HG02588 (cell line): Measurements from ENCODE around the gene C10orf67.
A peak's percentile ranks its signal among the peaks of the same experiment; 100 is the strongest.
"Not testable (repeated sequence)": the region's sequence is repeated elsewhere in the genome, so short reads cannot be mapped to it uniquely, and the experiment has no call there.

ENCODE experiments used
- ATAC-seq: cut with Tn5 transposase; IDR thresholded peaks from one replicate; pipeline ENCODE4 v1.9.1; 2021; ENCODE audit warnings: mild to moderate bottlenecking, moderate library complexity; ENCODE audit not compliant: unreplicated experiment

The C10orf67 gene

GRCh38 chr10:23326544-23327307, 17.9 kb downstream of the C10orf67 start:
- no peak for ATAC-seq

DNA sequence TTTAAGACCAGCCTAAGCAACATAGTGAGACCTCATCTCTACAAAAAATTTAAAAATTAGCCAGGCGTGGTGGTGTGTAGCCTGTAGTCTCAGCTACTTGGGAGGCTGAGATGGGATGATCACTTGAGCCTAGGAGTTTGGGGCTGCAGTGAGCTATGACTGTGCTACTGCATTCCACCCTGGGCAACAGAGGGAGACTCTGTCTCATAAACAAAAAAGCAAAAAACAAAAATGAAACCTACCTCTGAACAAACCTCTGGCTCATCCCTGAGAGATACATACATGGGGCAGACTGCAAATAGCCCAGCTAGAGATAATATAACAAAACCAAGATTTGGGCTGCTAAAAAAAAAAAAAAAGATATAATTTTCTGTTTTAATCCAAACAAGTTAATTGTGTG, 19.5 kb downstream of the C10orf67 start:
- ATAC-seq, result peak; percentile 95

GRCh38 chr10:23324351-23324750, 20.2 kb downstream of the C10orf67 start:
- ATAC-seq, result no peak

DNA sequence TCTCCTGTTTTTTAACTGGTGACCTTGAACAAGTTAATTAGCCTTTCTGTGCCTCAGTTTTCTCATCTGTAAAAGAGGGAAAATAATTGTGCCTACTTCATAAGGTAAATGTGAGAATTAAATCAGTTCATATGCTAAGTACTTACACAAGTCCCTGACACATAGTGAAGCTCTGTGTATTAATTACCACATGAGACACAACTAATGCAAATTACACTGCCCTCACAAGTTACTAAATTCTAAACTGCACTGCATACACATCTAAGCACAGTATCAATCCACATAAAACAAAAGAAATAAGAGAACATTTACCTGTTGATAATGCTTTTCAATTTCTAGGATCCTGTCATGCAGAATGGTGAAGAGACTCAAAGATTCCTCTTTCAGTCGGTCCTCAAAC, 22.5 kb downstream of the C10orf67 start:
- no peak for ATAC-seq

GRCh38 chr10:23319835-23320234, 24.8 kb downstream of the C10orf67 start:
- ATAC-seq, result no peak

DNA sequence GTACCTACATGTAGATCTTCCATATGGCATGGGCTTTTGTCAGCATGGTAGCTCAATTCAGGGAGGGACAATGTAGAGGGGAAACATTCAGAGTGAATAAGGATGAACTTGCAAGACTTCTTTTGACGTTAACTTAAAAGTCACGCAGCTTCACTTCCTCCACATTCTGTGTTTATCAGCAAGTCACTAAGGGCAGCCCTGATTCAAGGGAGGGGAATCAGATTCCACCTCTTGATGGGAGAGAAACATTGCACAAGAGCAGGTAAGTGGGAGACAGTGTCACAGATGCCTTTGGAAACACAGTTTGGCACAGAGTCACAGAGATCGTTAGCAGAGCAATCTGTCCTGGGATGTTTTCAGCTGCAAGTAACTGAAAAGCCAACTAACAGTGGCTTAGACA, 26.2 kb downstream of the C10orf67 start:
- no peak for ATAC-seq

- ATAC-seq, result no peak
Measured at GRCh38 chr10:23317416-23317815, 27.2 kb downstream of the C10orf67 start.

- ATAC-seq, result no peak
Measured at GRCh38 chr10:23316406-23316805, 28.2 kb downstream of the C10orf67 start.

DNA sequence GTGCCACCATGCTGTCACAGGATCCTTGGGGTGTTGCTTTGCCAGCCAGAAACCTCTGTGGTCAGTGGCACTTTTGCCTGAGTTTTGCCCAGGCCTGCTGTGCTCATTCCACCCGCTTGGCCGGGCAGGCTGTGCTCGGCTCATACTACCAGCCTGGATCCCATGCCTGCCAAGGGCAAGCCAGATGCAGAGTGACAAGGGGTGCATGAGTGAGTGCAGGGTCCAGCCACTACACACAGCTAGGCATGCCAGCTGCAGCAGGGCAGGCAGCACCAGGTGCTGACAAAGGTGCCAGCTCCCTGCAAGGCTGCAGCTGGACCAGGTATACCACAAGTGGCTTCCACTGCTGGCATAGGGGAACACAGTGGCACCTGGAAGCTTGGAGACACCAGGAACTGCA, 28.6 kb downstream of the C10orf67 start:
- ATAC-seq, result no peak

- ATAC-seq, result no peak
Measured at GRCh38 chr10:23314835-23315239, 29.8 kb downstream of the C10orf67 start.

- no peak for ATAC-seq
Measured at GRCh38 chr10:23311034-23311433, 33.6 kb downstream of the C10orf67 start.

DNA sequence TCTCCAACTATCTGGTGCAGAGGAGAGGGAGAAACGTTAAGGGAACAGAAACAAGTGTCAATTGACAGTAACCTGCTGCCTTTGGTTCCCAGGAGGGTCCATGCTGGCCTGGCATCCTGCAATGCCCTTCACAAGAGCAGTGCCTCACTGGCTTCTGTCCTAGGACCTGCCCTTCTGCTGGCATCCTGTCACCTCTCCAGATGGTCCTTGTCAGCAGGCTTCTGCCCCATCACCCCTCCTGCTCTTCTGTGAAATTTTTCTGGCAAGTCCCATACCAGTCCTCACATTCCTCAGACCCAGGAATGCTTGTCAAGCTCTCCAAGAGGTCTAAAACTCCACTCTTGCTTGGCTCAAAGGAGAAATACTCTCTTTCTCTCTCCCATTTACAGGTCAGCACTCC, 34.2 kb downstream of the C10orf67 start:
- no peak for ATAC-seq

GRCh38 chr10:23299961-23300360, 44.6 kb downstream of the C10orf67 start:
- ATAC-seq, result not testable (repeated sequence)

DNA sequence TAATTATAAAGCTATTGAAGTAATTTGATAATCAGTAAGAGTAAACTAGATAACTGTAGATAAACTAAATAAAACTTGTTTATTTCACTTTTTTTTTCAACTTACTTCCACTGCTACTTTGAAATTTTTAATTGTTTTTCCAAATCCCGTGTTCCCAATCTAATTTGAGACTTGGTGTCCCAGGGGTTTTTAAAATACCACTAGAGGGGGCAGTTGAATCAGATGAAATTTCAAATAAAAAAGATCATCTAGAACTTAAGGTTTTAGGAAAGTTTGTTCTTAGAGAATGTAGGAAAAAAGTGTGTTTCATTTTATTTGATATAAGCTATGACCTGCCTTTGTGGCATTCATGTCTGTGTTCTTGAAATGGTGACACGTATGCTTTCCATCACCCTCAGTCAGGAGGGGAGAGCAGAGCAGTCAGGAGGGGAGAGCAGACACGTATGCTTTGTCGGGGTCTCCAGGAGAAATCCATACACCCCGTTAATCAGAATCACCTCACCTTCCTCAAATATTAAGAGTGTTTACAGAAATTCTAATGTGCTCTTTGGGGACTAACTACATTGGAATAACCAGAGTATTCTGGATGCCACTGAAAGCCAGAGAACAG, 49.9 kb downstream of the C10orf67 start:
- no peak for ATAC-seq

DNA sequence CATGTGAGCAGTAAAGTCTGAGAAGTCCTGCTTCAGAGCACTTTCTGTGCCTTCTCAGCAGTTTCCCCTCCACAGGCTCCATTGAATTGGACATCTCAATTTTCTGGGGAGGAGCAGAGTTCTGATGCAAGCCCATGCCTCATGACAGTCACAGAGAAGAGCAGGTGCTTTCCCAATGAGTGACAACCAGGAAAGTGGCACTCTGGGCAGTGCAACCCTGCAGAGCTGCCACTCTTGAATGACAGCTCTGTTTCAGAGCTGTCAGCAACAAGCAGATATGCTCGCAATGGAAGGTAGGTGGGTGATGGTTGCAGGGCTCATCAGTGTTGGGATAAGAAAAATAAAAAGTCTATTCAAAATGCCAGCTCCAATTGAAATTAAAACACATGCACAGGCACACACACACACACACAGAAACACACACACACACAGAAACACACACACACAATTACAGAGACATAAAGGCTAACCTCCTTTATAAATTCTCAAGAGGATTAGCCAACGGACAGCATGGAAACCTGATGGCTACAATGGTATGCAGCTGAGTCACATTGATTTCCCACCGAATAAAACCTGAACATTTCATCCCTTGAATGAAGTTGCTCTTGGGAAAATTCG, 50.5 kb downstream of the C10orf67 start:
- no peak for ATAC-seq

DNA sequence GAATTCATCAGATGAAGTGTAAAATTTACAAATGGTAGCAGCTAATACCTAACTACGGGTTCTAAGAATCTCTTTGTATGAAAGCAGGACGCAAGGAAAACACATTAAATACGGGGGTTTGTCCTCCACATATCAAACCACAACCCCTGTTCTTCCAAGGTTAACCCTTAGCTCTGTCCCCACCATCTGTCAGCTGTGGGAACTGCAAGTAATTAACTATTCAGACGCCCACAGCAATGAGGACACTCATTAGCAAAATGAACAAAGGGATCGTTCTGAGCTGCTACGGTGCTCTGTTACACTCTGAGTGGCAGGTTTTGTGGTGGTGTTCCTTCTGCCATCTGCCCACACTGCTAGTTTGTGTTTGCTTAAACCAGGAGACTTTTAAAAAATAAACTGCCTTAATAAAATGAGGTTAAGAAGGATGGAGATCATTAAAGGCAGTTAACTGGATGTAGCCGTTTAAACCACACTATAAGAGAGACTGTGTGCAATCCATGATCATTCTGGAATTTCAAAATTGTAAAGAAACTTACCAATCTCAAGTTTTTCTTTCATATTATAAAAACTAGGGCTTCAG, 51.4 kb downstream of the C10orf67 start:
- ATAC-seq, result peak; percentile 90

DNA sequence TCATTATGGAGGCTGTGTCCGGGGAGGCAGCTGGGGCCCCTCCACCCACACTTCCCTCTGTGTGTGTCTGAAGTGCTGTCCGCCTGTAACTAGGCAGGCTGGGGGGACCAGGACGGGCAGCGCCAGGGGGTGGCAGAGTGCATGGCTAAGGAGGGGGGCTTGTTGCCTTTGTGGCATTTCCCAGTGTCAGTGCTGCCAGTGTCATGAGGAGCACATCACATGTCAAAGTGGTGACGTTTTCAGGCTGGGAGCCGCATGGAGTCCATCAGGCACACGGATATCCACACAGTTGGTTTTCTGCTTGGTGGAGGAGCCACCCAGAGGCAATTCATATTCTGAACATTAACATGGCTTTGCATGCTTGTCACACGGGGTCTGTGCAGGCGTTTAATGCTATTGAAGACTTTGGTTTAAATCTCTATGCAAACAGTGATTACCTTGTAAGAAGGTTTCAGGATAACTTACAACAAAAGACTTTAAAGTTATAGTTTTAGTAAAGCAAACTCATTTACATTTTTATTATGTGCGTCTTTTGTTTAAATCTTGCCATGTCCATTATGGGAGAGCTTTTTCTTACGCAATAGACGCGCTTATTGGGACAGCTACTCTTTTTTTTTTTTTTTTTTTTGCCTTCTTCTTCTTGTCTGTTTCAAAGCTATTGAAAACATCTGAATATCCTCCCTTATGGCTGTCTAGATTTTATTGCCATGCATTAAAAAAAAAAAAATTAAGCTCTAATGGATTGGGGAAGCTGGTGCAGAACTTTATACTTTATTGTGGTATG, 52.9 kb downstream of the C10orf67 start:
- no peak for ATAC-seq

DNA sequence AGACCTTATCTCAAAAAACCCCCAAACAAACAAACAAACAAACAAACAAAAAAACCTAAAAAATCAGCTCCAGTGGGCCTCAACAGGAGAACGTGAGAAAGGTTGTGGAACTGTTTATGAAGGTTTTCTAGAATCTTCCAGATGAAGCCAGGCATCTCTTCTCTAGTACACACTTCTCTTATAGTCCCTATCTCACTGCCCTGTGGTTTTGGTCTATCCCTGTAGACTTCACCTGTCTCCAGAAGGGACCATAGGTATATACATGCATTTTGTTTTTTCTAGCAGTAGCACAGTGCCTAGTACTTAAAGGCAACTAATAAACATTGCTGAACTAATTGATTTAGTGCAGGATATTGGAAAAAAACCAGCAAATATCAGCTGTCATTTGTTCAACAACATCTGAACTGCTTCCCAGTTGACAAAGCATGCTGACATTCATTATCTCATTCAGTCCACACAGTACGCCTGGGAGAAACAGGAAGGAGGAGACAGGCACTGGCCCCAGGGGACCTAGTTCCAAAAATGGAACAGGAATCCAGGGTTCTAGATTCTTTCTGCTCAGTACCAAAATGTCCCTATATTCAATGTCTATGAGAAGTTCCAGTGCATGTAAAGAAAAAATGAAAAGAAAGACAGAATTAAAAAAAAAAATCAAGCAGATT, 59.8 kb downstream of the C10orf67 start:
- no peak for ATAC-seq

- no peak for ATAC-seq
Measured at GRCh38 chr10:23284155-23284554, 60.4 kb downstream of the C10orf67 start.

GRCh38 chr10:23283680-23284079, 60.9 kb downstream of the C10orf67 start:
- ATAC-seq, result no peak

GRCh38 chr10:23281044-23281433, 63.6 kb downstream of the C10orf67 start:
- ATAC-seq, result no peak
